Panc1 (cell line): ENCODE measurements around the gene RBM6. TPM values are rescaled to one million over a fixed set of nuclear protein-coding genes. Genes with fewer than 3 reads are reported as not detected.

ENCODE experiments used
- ATAC-seq: fragments of 200-7000 bp; cut with Tn5 transposase; 2 replicates; pipeline ENCODE4 v1.9.1; 2020; ENCODE audit warnings: mild to moderate bottlenecking, moderate library complexity
- BruUV-seq: library from RNA; stranded (reverse); fragments of 400-500 nt; replicated peaks from 2 replicates; lab custom pipeline; 2021; lab: Mats Ljungman, UMichigan
- CTCF ChIA-PET: fragments of 300-600 bp; sonication (Branson Sonifier 250); formaldehyde crosslinking; loops from one replicate; lab custom pipeline; 2022; ENCODE audit warnings: antibody characterized with exemption; lab: Charles Lee
- POLR2A ChIA-PET: fragments of 300-600 bp; sonication (Branson Sonifier 250); formaldehyde crosslinking; loops from one replicate; lab custom pipeline; 2022; ENCODE audit warnings: antibody characterized with exemption; lab: Charles Lee
- DNase-seq: peaks from one replicate; pipeline ENCODE4 v3.0.0-alpha.2; 2010; ENCODE audit warnings: low read depth, low spot score
- H3K27ac ChIP-seq: 2 replicates; pipeline ENCODE4 v1.5.1; 2011; ENCODE audit warnings: mild to moderate bottlenecking, low read length, inconsistent platforms
- H3K27me3 ChIP-seq: fragments of 200-500 bp; sonication (Bioruptor generic); 2 replicates; pipeline ENCODE4 v1.6.0; 2014; ENCODE audit warnings: low read length, inconsistent platforms; ENCODE audit not compliant: control insufficient read depth, insufficient read depth
- H3K36me3 ChIP-seq: fragments of 200-500 bp; sonication (Bioruptor generic); 2 replicates; pipeline ENCODE4 v1.5.1; 2014; ENCODE audit warnings: inconsistent platforms, mild to moderate bottlenecking, low read length, moderate library complexity; ENCODE audit not compliant: control insufficient read depth, insufficient read depth
- H3K4me1 ChIP-seq: 2 replicates; pipeline ENCODE4 v1.5.1; 2011; ENCODE audit warnings: inconsistent platforms, mild to moderate bottlenecking, low read length, moderate library complexity; ENCODE audit not compliant: control insufficient read depth, insufficient read depth
- H3K4me3 ChIP-seq, 2 experiments: 2 replicates each; pipeline ENCODE4 v1.5.1; 2011 to 2012; ENCODE audit warnings: low read depth in 2 of 2, low read length in 2 of 2, mild to moderate bottlenecking in 2 of 2, inconsistent platforms in 1 of 2, moderate library complexity in 1 of 2
- H3K9me3 ChIP-seq: fragments of 200-500 bp; sonication (Bioruptor generic); 2 replicates; pipeline ENCODE4 v1.5.1; 2014; ENCODE audit warnings: low read depth, mild to moderate bottlenecking, inconsistent platforms, low read length, moderate library complexity; ENCODE audit not compliant: control insufficient read depth, insufficient read depth
- CTCF ChIP-seq: fragments of 450-650 bp; IDR thresholded peaks from 2 replicates; pipeline ENCODE4 v1.5.1; 2017; ENCODE audit warnings: mild to moderate bottlenecking
- POLR2AphosphoS5 ChIP-seq: IDR thresholded peaks from 2 replicates; pipeline ENCODE4 v1.6.1; 2012; ENCODE audit warnings: mild to moderate bottlenecking, low read depth, low read length, moderate library complexity
- REST ChIP-seq, 2 experiments: IDR thresholded peaks; 2 replicates each; pipeline ENCODE4 v1.6.1; 2011 to 2012; ENCODE audit warnings: low read depth in 2 of 2, control low read depth in 1 of 2, low read length in 1 of 2, mild to moderate bottlenecking in 1 of 2, moderate library complexity in 1 of 2; ENCODE audit not compliant: insufficient read depth in 1 of 2
- SIN3A ChIP-seq: IDR thresholded peaks from 2 replicates; pipeline ENCODE4 v1.6.1; 2012; ENCODE audit warnings: low read depth, mild to moderate bottlenecking, low read length, moderate library complexity, borderline replicate concordance; ENCODE audit not compliant: insufficient read depth
- TCF7L2 ChIP-seq: IDR thresholded peaks from 2 replicates; pipeline ENCODE4 v1.6.1; 2011; ENCODE audit warnings: mild to moderate bottlenecking, low read depth, low read length, inconsistent platforms
- in situ Hi-C: cut with HindIII; loops from 2 replicates; pipeline ENCODE4 v1.10.0; 2016; ENCODE audit warnings: low sequenced_read_pairs, low pct_unique_long_range_greater_than_20kb
- intact Hi-C: fragments of 100-400 bp; cut with micrococcal nuclease; formaldehyde crosslinking; loops from one replicate; pipeline ENCODE4 v1.10.0; 2022; ENCODE audit not compliant: unreplicated experiment
- total RNA-seq: library from RNA; stranded (reverse); gene quantifications from one replicate; pipeline ENCODE4 v1.2.1, GENCODE V29; 2021; ENCODE audit not compliant: unreplicated experiment

The RBM6 gene
- total RNA-seq, 1 experiment from 2014 or later = 43.6 TPM

- Histone ChIP-seq H3K27me3 (no peaks in the 10 kb centered on the region), H3K4me3 (no peak overlapping the region), H3K36me3 (no peaks in the 10 kb centered on the region), H3K4me1 (no peaks in the 10 kb centered on the region), H3K27ac (no peak overlapping the region), H3K9me3 (no peaks in the 10 kb centered on the region)
- no peak for ATAC-seq
- no peak for TF ChIP-seq CTCF
- no peak for TF ChIP-seq SIN3A
- TF ChIP-seq POLR2AphosphoS5 = no peak
- TF ChIP-seq TCF7L2 = no peak
- no peak for TF ChIP-seq REST (IDR thresholded peaks at IDR 0.05; ENCODE audit: insufficient read depth in 1 of 2, low read depth in 2 of 2, low read length in 1 of 2)
- DNase-seq = no peak
- ChIA-PET POLR2A (no interaction called here), CTCF (no interaction called here)
- intact Hi-C loops = no loop called here
- in situ Hi-C loops = no loop called here
- TSS peak; percentile 9 for BruUV-seq
Measured at GRCh38 chr3:50044976-50045375, 105.0 kb downstream of the RBM6 start.

GRCh38 chr3:50047426-50047825 lies 107.5 kb downstream of the RBM6 start:
- intact Hi-C loops (no loop called here), in situ Hi-C loops (no loop called here)
- DNase-seq (no peak), ATAC-seq (no peak)
- H3K4me3 ChIP-seq = no peak overlapping the region
- CTCF ChIA-PET = no interaction called here
- no TSS peak for BruUV-seq
- H3K36me3 ChIP-seq = no peaks in the 10 kb centered on the region; the same call in 1 of the 2 replicates
- H3K9me3 ChIP-seq = no peaks in the 10 kb centered on the region
- no peak for TF ChIP-seq REST (IDR thresholded peaks at IDR 0.05; ENCODE audit: insufficient read depth in 1 of 2, low read depth in 2 of 2, low read length in 1 of 2)
- no peak for TF ChIP-seq CTCF
- no peak for TF ChIP-seq POLR2AphosphoS5
- no peak for TF ChIP-seq SIN3A
- no peak for TF ChIP-seq TCF7L2
- no peaks in the 10 kb centered on the region for H3K4me1 ChIP-seq
- POLR2A ChIA-PET = no interaction called here
- H3K27ac ChIP-seq = no peak overlapping the region
- no peaks in the 10 kb centered on the region for H3K27me3 ChIP-seq
